Measurements from ENCODE around the gene RBM5.

DNA sequence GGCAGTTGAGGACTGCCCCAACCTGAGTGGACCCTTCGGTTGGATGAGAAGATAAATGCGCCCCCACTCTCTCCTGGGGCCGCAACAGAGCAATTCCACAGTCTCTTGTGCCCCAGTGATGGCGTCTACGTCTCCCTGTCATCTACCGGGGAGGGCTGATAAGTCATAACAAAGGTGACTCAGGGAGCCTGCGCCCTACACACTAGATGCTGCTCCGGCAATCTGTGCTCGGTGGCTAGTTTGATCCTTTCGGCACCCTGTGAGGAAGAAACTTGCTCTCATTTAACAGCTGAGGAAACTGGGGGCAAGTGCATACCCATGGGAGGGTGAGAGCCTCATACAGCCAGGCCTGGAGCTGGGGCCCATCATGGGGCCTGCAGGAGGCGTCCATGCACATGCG lies 52.3 kb downstream of the RBM5 start:
- TF ChIP-seq, protein P1, sequence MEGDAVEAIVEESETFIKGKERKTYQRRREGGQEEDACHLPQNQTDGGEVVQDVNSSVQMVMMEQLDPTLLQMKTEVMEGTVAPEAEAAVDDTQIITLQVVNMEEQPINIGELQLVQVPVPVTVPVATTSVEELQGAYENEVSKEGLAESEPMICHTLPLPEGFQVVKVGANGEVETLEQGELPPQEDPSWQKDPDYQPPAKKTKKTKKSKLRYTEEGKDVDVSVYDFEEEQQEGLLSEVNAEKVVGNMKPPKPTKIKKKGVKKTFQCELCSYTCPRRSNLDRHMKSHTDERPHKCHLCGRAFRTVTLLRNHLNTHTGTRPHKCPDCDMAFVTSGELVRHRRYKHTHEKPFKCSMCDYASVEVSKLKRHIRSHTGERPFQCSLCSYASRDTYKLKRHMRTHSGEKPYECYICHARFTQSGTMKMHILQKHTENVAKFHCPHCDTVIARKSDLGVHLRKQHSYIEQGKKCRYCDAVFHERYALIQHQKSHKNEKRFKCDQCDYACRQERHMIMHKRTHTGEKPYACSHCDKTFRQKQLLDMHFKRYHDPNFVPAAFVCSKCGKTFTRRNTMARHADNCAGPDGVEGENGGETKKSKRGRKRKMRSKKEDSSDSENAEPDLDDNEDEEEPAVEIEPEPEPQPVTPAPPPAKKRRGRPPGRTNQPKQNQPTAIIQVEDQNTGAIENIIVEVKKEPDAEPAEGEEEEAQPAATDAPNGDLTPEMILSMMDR (IDR thresholded peaks at IDR 0.05): no peak
- TF ChIP-seq ZNF302 (CRISPR knock-in tag; IDR thresholded peaks at IDR 0.05): no peak
- TF ChIP-seq CHD2 (IDR thresholded peaks at IDR 0.05; ENCODE audit: low read length, partially characterized antibody): no peak
- no peak for TF ChIP-seq SMC3 (IDR thresholded peaks at IDR 0.05)
- TF ChIP-seq, protein P2, sequence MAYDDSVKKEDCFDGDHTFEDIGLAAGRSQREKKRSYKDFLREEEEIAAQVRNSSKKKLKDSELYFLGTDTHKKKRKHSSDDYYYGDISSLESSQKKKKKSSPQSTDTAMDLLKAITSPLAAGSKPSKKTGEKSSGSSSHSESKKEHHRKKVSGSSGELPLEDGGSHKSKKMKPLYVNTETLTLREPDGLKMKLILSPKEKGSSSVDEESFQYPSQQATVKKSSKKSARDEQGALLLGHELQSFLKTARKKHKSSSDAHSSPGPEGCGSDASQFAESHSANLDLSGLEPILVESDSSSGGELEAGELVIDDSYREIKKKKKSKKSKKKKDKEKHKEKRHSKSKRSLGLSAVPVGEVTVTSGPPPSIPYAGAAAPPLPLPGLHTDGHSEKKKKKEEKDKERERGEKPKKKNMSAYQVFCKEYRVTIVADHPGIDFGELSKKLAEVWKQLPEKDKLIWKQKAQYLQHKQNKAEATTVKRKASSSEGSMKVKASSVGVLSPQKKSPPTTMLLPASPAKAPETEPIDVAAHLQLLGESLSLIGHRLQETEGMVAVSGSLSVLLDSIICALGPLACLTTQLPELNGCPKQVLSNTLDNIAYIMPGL (CRISPR knock-in tag; IDR thresholded peaks at IDR 0.05; ENCODE audit: borderline replicate concordance): no peak
- no peak for TF ChIP-seq JUN (IDR thresholded peaks at IDR 0.05)
- TF ChIP-seq POLR2A (IDR thresholded peaks at IDR 0.05; ENCODE audit: low read length): no peak
- TF ChIP-seq FOXS1 (CRISPR knock-in tag; IDR thresholded peaks at IDR 0.05): no peak
- TF ChIP-seq, protein P3, sequence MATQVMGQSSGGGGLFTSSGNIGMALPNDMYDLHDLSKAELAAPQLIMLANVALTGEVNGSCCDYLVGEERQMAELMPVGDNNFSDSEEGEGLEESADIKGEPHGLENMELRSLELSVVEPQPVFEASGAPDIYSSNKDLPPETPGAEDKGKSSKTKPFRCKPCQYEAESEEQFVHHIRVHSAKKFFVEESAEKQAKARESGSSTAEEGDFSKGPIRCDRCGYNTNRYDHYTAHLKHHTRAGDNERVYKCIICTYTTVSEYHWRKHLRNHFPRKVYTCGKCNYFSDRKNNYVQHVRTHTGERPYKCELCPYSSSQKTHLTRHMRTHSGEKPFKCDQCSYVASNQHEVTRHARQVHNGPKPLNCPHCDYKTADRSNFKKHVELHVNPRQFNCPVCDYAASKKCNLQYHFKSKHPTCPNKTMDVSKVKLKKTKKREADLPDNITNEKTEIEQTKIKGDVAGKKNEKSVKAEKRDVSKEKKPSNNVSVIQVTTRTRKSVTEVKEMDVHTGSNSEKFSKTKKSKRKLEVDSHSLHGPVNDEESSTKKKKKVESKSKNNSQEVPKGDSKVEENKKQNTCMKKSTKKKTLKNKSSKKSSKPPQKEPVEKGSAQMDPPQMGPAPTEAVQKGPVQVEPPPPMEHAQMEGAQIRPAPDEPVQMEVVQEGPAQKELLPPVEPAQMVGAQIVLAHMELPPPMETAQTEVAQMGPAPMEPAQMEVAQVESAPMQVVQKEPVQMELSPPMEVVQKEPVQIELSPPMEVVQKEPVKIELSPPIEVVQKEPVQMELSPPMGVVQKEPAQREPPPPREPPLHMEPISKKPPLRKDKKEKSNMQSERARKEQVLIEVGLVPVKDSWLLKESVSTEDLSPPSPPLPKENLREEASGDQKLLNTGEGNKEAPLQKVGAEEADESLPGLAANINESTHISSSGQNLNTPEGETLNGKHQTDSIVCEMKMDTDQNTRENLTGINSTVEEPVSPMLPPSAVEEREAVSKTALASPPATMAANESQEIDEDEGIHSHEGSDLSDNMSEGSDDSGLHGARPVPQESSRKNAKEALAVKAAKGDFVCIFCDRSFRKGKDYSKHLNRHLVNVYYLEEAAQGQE (IDR thresholded peaks at IDR 0.05): no peak
- no peak for TF ChIP-seq MYC (IDR thresholded peaks at IDR 0.05; ENCODE audit: borderline replicate concordance, low read length)
- no peak for TF ChIP-seq ZC3H11A (IDR thresholded peaks at IDR 0.05)
